Parathyroid adenoma (tissue), 2 donors: ENCODE data around the gene SERINC5.

Source experiments
- H2AFZ ChIP-seq: fragments of 300-600 bp; sonication (generic); one replicate; pipeline ENCODE4 v1.7.0; 2017; ENCODE audit warnings: antibody characterized with exemption, mild to moderate bottlenecking
- H3K27ac ChIP-seq: fragments of 300-600 bp; sonication (generic); one replicate; pipeline ENCODE4 v1.7.0; 2017
- H3K27me3 ChIP-seq: fragments of 300-600 bp; sonication (generic); one replicate; pipeline ENCODE4 v1.7.0; 2017; ENCODE audit warnings: low read length; ENCODE audit not compliant: control insufficient read depth, insufficient read depth
- H3K36me3 ChIP-seq: fragments of 300-600 bp; sonication (generic); one replicate; pipeline ENCODE4 v1.7.0; 2017; ENCODE audit warnings: low read length; ENCODE audit not compliant: control insufficient read depth, insufficient read depth
- H3K4me1 ChIP-seq: fragments of 300-600 bp; sonication (generic); one replicate; pipeline ENCODE4 v1.7.0; 2017; ENCODE audit warnings: control low read depth
- H3K4me2 ChIP-seq: fragments of 300-600 bp; sonication (generic); one replicate; pipeline ENCODE4 v1.7.0; 2017; ENCODE audit warnings: low read length
- H3K4me3 ChIP-seq: fragments of 300-600 bp; sonication (generic); one replicate; pipeline ENCODE4 v1.7.0; 2017; ENCODE audit warnings: low read depth, low read length
- H3K79me2 ChIP-seq: fragments of 300-600 bp; sonication (generic); one replicate; pipeline ENCODE4 v1.7.0; 2017; ENCODE audit warnings: control low read depth
- H3K9ac ChIP-seq: fragments of 300-600 bp; sonication (generic); one replicate; pipeline ENCODE4 v1.7.0; 2017; ENCODE audit warnings: mild to moderate bottlenecking
- H3K9me3 ChIP-seq: fragments of 300-600 bp; sonication (generic); one replicate; pipeline ENCODE4 v1.7.0; 2017; ENCODE audit warnings: low read length; ENCODE audit not compliant: control insufficient read depth
- CTCF ChIP-seq: fragments of 300-600 bp; sonication (generic); IDR thresholded peaks from one replicate; pipeline ENCODE4 v1.7.0; 2017; ENCODE audit warnings: antibody characterized with exemption, mild to moderate bottlenecking
- donor health status: primary hyperparathyroidism.

SERINC5 gene

GRCh38 chr5:80250801-80251200, 5.0 kb downstream of the SERINC5 start:
- no peak for TF ChIP-seq CTCF
- no peak overlapping the region for H3K27ac ChIP-seq
- peaks cover 23% of the 10 kb centered on the region for H3K79me2 ChIP-seq
- no peaks in the 10 kb centered on the region for H3K27me3 ChIP-seq
- H2AFZ ChIP-seq, result no peak overlapping the region
- H3K9ac ChIP-seq, result no peak overlapping the region
- no peak overlapping the region for H3K4me3 ChIP-seq
- no peaks in the 10 kb centered on the region for H3K36me3 ChIP-seq
- H3K4me2 ChIP-seq, result no peak overlapping the region
- no peaks in the 10 kb centered on the region for H3K9me3 ChIP-seq
- H3K4me1 ChIP-seq, result peaks cover 15% of the 10 kb centered on the region

GRCh38 chr5:80249901-80250300, 5.9 kb downstream of the SERINC5 start:
- Histone ChIP-seq H3K9ac (no peak overlapping the region), H3K9me3 (no peaks in the 10 kb centered on the region), H3K27ac (no peak overlapping the region), H3K27me3 (no peaks in the 10 kb centered on the region), H3K4me3 (no peak overlapping the region), H2AFZ (no peak overlapping the region), H3K79me2 (peaks cover 26% of the 10 kb centered on the region), H3K4me1 (peaks cover 15% of the 10 kb centered on the region), H3K4me2 (no peak overlapping the region), H3K36me3 (no peaks in the 10 kb centered on the region)
- TF ChIP-seq CTCF, result no peak

GRCh38 chr5:80248378-80248777, 7.5 kb downstream of the SERINC5 start:
- Histone ChIP-seq H2AFZ (no peak overlapping the region), H3K4me2 (no peak overlapping the region), H3K27me3 (no peaks in the 10 kb centered on the region), H3K9ac (no peak overlapping the region), H3K4me1 (peaks cover 15% of the 10 kb centered on the region), H3K36me3 (no peaks in the 10 kb centered on the region), H3K79me2 (peaks cover 21% of the 10 kb centered on the region), H3K27ac (no peak overlapping the region), H3K9me3 (no peaks in the 10 kb centered on the region), H3K4me3 (no peak overlapping the region)
- no peak for TF ChIP-seq CTCF

GRCh38 chr5:80246995-80247729, 8.7 kb downstream of the SERINC5 start:
- H3K36me3 ChIP-seq, result no peaks in the 10 kb centered on the region
- H3K27me3 ChIP-seq, result no peaks in the 10 kb centered on the region
- peak overlapping the region; percentile 24 for H3K27ac ChIP-seq
- peak overlapping the region; percentile 54 for H2AFZ ChIP-seq
- TF ChIP-seq CTCF, result no peak
- no peak overlapping the region for H3K4me2 ChIP-seq
- H3K9me3 ChIP-seq, result no peaks in the 10 kb centered on the region
- no peak overlapping the region for H3K9ac ChIP-seq
- peaks cover 15% of the 10 kb centered on the region for H3K4me1 ChIP-seq
- H3K4me3 ChIP-seq, result no peak overlapping the region
- H3K79me2 ChIP-seq, result peaks cover 12% of the 10 kb centered on the region
